HG03045 (cell line): ENCODE measurements around the gene INTU.
"Not testable (repeated sequence)": the region's sequence is repeated elsewhere in the genome, so short reads cannot be mapped to it uniquely, and the experiment has no call there.

Experiments used
- ATAC-seq: cut with Tn5 transposase; IDR thresholded peaks from one replicate; pipeline ENCODE4 v1.9.1; 2021; ENCODE audit warnings: mild to moderate bottlenecking, moderate library complexity; ENCODE audit not compliant: unreplicated experiment

INTU gene

GRCh38 chr4:127642169-127642568 lies 9.4 kb downstream of the INTU start:
- no peak for ATAC-seq

- ATAC-seq: no peak
Measured at GRCh38 chr4:127643791-127644190, 11.0 kb downstream of the INTU start.

GRCh38 chr4:127648061-127648460 lies 15.3 kb downstream of the INTU start:
- ATAC-seq: no peak

GRCh38 chr4:127655590-127655989 lies 22.8 kb downstream of the INTU start:
- ATAC-seq: not testable (repeated sequence)

GRCh38 chr4:127656047-127656680 lies 23.4 kb downstream of the INTU start:
- no peak for ATAC-seq

- no peak for ATAC-seq
Measured at GRCh38 chr4:127660284-127660885, 27.6 kb downstream of the INTU start.

GRCh38 chr4:127667116-127667515 lies 34.4 kb downstream of the INTU start:
- ATAC-seq: no peak

- ATAC-seq: no peak
Measured at GRCh38 chr4:127667772-127668171, 35.0 kb downstream of the INTU start.

GRCh38 chr4:127668770-127669169 lies 36.0 kb downstream of the INTU start:
- no peak for ATAC-seq

- ATAC-seq: no peak
Measured at GRCh38 chr4:127669691-127670090, 36.9 kb downstream of the INTU start.

GRCh38 chr4:127672111-127672510 lies 39.4 kb downstream of the INTU start:
- ATAC-seq: no peak

- ATAC-seq: no peak
Measured at GRCh38 chr4:127685292-127685691, 52.5 kb downstream of the INTU start.

GRCh38 chr4:127686658-127687057 lies 53.9 kb downstream of the INTU start:
- ATAC-seq: no peak

- ATAC-seq: no peak
Measured at GRCh38 chr4:127687580-127687979, 54.8 kb downstream of the INTU start.

- peak; percentile 100 for ATAC-seq
Measured at GRCh38 chr4:127698789-127699200, 66.0 kb downstream of the INTU start.

GRCh38 chr4:127708985-127709384 lies 76.2 kb downstream of the INTU start:
- no peak for ATAC-seq

- ATAC-seq: no peak
Measured at GRCh38 chr4:127709456-127709855, 76.7 kb downstream of the INTU start.

- ATAC-seq: no peak
Measured at GRCh38 chr4:127730142-127730913, 97.6 kb downstream of the INTU start, which contains the start of gene SLC25A31. Gene SLC25A31, plus strand, starts transcription at chr4:127730400. Its CDS starts 146 bp downstream, at chr4:127730546.

GRCh38 chr4:127731406-127731805 lies 98.6 kb downstream of the INTU start:
- ATAC-seq: no peak

GRCh38 chr4:127732623-127733328 lies 100.0 kb downstream of the INTU start:
- ATAC-seq: no peak

GRCh38 chr4:127734976-127735375 lies 102.2 kb downstream of the INTU start:
- ATAC-seq: no peak
